Ishikawa (cell line): Measurements from ENCODE around the gene MAOB.

Experiments
- CEBPB ChIP-seq: IDR thresholded peaks from 2 replicates; pipeline ENCODE4 v1.6.1; 2012
- CREB1 ChIP-seq: IDR thresholded peaks from 2 replicates; pipeline ENCODE4 v1.6.1; 2012; ENCODE audit warnings: low read depth
- EGR1 ChIP-seq: IDR thresholded peaks from 2 replicates; pipeline ENCODE4 v1.6.1; 2012
- EP300 ChIP-seq: IDR thresholded peaks from 2 replicates; pipeline ENCODE4 v1.6.1; 2012; ENCODE audit warnings: borderline replicate concordance
- FOXM1 ChIP-seq: IDR thresholded peaks from 2 replicates; pipeline ENCODE4 v1.6.1; 2012; ENCODE audit warnings: low read depth, borderline replicate concordance
- MAX ChIP-seq: IDR thresholded peaks from 2 replicates; pipeline ENCODE4 v1.6.1; 2012
- NFIC ChIP-seq: IDR thresholded peaks from 2 replicates; pipeline ENCODE4 v1.6.1; 2012
- RAD21 ChIP-seq: IDR thresholded peaks from 2 replicates; pipeline ENCODE4 v1.6.1; 2012; ENCODE audit warnings: low read depth
- REST ChIP-seq: IDR thresholded peaks from 2 replicates; pipeline ENCODE4 v1.6.1; 2012; ENCODE audit warnings: low read depth, mild to moderate bottlenecking
- TAF1 ChIP-seq: IDR thresholded peaks from 2 replicates; pipeline ENCODE4 v1.6.1; 2012; ENCODE audit warnings: low read depth, mild to moderate bottlenecking
- TCF12 ChIP-seq: IDR thresholded peaks from 2 replicates; pipeline ENCODE4 v1.6.1; 2012; ENCODE audit warnings: low read depth
- TEAD4 ChIP-seq: IDR thresholded peaks from 2 replicates; pipeline ENCODE4 v1.6.1; 2012
- USF1 ChIP-seq: IDR thresholded peaks from 2 replicates; pipeline ENCODE4 v1.6.1; 2012
- YY1 ChIP-seq: IDR thresholded peaks from 2 replicates; pipeline ENCODE4 v1.6.1; 2012; ENCODE audit warnings: low read depth
- ZBTB7A ChIP-seq: IDR thresholded peaks from 2 replicates; pipeline ENCODE4 v1.6.1; 2012; ENCODE audit warnings: low read depth

Gene MAOB

GRCh38 chrX:43870011-43870410 lies 12.2 kb downstream of the MAOB start:
- TF ChIP-seq YY1 (no peak), RAD21 (no peak), CEBPB (no peak), TEAD4 (no peak), MAX (no peak), CREB1 (no peak), NFIC (no peak), TAF1 (no peak), TCF12 (no peak), EGR1 (no peak), REST (no peak), EP300 (no peak), USF1 (no peak), ZBTB7A (no peak), FOXM1 (no peak)

GRCh38 chrX:43868791-43869190 lies 13.5 kb downstream of the MAOB start:
- TF ChIP-seq ZBTB7A (no peak), REST (no peak), TCF12 (no peak), USF1 (no peak), FOXM1 (no peak), TEAD4 (no peak), MAX (no peak)

GRCh38 chrX:43866423-43866822 lies 15.8 kb downstream of the MAOB start:
- TF ChIP-seq RAD21 (no peak), TAF1 (no peak), CEBPB (no peak), EP300 (no peak), MAX (no peak), FOXM1 (no peak)

DNA sequence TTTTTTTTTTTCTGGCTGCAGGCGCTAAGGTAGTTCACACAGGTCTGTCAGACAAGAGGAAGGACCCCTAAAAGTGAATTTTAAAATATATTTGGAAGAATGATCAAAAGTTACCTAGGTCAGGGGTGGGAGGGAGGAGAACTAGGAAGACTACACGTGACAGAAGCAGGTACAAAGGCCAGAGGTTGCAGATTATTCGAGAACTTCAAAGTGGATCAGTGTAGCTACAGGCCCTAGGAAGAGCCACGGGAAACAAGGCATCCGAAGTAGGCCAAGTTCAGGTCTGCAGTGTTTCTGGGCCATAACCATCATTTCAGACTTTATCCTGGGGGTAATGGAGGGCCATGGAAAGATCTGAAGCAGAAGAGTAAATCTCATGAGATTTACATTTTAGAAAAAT lies 16.5 kb downstream of the MAOB start:
- TF ChIP-seq EGR1, result no peak
- TF ChIP-seq EP300, result no peak
- no peak for TF ChIP-seq YY1
- no peak for TF ChIP-seq CREB1
- no peak for TF ChIP-seq NFIC
- no peak for TF ChIP-seq TEAD4
- no peak for TF ChIP-seq REST
- TF ChIP-seq USF1, result no peak
- TF ChIP-seq FOXM1, result no peak
- TF ChIP-seq MAX, result no peak
- no peak for TF ChIP-seq TAF1
- no peak for TF ChIP-seq RAD21
- TF ChIP-seq ZBTB7A, result no peak
- no peak for TF ChIP-seq CEBPB
- no peak for TF ChIP-seq TCF12
